Hair follicle dermal papilla cell (primary cell): ENCODE results near the gene TPCN1. TPM values are rescaled to one million over a fixed set of nuclear protein-coding genes. Genes with fewer than 3 reads are reported as not detected.

ENCODE experiments used
- small RNA-seq: library from RNA; depleted of rRNA; stranded (forward); fragments of <200 nt; gene quantifications from one replicate; pipeline ENCODE3, GENCODE V24; 2012
- total RNA-seq: library from RNA; depleted of rRNA; stranded (reverse); fragments of >200 nt; gene quantifications from 2 replicates; pipeline ENCODE4 v1.2.3, GENCODE V29; 2012

The TPCN1 gene
- 34.9 and 45.9 TPM in 2 replicates for total RNA-seq

GRCh38 chr12:113221181-113221996, at the start of gene TPCN1:
Gene TPCN1 (plus strand): TSS chr12:113221464. CDS start chr12:113226853, 5,389 bp downstream.

GRCh38 chr12:113185180-113186032, 35.9 kb upstream of the TPCN1 start, which contains the start of the genes DDX54 and RITA1:
Gene DDX54 (minus strand): TSS chr12:113185478. CDS start chr12:113185451, 27 bp downstream.
Gene RITA1 (plus strand): TSS chr12:113185721. CDS start chr12:113186747, 1,026 bp downstream.

GRCh38 chr12:113334786-113335539, 113.7 kb downstream of the TPCN1 start, which contains the start of gene SLC8B1:
Gene SLC8B1 (minus strand): TSS chr12:113335109. CDS start chr12:113332878, 2,231 bp downstream.

Small RNA genes lying within 50 kb of the gene (small RNA-seq; reads per million reads assigned to genes)
- gene MIR6762 (not detected), gene RF00019 (not detected)

Other genes starting within 250 kb of the TPCN1 start
- gene OAS2, start 242.9 kb upstream of the TPCN1 start, total RNA-seq = 25.6 and 26.6 TPM in 2 replicates
- gene DTX1, start 164.7 kb upstream of the TPCN1 start, total RNA-seq = under 0.01 TPM in 2 replicates
- gene RASAL1, start 85.7 kb upstream of the TPCN1 start, total RNA-seq = not detected in 2 replicates
- not detected in 2 replicates for gene CFAP73, start 71.7 kb upstream of the TPCN1 start, total RNA-seq
- 42.8 and 45.2 TPM in 2 replicates for gene DDX54, start 36.0 kb upstream of the TPCN1 start, total RNA-seq
- 24.7 and 25.2 TPM in 2 replicates for gene RITA1, start 35.7 kb upstream of the TPCN1 start, total RNA-seq
- gene SLC8B1, start 113.6 kb downstream of the TPCN1 start, total RNA-seq = 27.1 and 29.1 TPM in 2 replicates
- 58.2 and 65.7 TPM in 2 replicates for gene PLBD2, start 137.1 kb downstream of the TPCN1 start, total RNA-seq
- gene SDS, start 182.4 kb downstream of the TPCN1 start, total RNA-seq = not detected in 2 replicates
- gene SDSL, start 200.9 kb downstream of the TPCN1 start, total RNA-seq = 2.3 and 3.6 TPM in 2 replicates